ENCODE data around the gene PPFIA4.
A peak's percentile ranks its signal among the peaks of the same experiment; 100 is the strongest.

Gene PPFIA4

DNA sequence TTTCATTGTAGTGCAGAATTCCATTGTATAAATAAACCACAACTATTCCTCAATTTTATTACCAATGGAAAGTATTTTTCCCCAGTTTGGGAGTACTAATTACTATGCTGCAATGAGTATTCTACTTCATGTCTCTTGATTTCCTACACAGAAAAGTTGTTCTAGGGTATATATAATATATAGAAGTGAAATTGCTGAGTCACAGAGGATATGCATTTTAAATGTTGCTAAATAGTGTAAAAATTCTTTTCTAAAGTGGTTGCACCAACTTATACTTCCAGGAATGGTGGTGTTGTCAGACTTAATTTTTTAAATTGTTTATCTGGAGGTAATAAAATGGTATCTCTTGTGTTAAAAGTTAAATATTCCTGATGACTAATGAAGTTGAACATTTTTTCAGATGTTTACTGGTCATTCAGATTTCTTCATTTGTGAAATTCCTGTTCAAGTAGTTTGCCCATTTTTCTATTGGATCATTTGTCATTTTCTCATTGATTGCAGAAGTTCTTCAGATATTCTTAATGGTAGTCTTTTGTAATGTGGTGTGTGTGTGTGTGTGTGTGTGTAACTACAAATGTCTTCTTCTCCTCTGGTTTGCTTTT is 78.6 kb downstream of the PPFIA4 start:
- no peak for DNase-seq

DNA sequence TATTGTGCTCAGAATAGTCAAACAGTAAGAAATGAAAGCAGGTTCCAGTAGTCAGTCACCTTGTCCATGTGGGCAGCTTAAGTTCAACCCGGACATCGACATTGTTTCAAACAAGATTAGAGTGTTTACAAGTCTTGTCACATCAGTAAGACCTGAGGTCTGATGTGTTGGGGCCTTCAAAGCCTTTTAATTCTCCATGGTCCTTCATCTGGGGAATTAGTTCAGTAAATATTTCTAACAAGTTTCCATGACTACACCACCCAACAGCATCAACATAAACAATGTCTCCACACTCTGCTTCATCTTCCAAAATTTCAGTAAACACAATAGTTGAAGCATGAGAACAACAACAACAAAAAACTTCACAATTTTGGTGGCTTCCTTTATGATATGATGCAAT is 86.2 kb downstream of the PPFIA4 start:
- no peak for DNase-seq

DNA sequence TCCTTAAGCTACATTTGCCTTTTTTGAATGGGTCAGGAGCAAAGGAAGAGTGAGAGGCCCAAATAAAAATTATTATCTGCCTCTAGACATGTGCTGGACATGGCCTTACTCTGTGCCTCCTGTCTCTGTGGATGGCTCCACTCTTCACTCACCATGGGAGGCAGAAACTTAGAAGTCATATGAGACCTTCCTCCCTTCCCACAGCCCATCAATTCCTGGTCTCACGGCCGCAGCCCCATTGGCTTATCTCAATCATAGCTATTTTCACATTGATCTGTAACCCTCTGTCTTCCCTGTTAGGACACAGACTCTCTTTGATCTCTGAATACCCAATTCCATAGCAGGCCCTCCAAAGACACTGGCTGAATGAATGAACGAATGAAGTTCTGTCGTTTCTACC is 87.0 kb downstream of the PPFIA4 start:
- DNase-seq = no peak

GRCh38 chr1:203114202-203114601 is 87.9 kb downstream of the PPFIA4 start:
- no peak for DNase-seq

- DNase-seq = no peak
These were observed 90.0 kb downstream of the PPFIA4 start for GRCh38 chr1:203116091-203116820.

DNA sequence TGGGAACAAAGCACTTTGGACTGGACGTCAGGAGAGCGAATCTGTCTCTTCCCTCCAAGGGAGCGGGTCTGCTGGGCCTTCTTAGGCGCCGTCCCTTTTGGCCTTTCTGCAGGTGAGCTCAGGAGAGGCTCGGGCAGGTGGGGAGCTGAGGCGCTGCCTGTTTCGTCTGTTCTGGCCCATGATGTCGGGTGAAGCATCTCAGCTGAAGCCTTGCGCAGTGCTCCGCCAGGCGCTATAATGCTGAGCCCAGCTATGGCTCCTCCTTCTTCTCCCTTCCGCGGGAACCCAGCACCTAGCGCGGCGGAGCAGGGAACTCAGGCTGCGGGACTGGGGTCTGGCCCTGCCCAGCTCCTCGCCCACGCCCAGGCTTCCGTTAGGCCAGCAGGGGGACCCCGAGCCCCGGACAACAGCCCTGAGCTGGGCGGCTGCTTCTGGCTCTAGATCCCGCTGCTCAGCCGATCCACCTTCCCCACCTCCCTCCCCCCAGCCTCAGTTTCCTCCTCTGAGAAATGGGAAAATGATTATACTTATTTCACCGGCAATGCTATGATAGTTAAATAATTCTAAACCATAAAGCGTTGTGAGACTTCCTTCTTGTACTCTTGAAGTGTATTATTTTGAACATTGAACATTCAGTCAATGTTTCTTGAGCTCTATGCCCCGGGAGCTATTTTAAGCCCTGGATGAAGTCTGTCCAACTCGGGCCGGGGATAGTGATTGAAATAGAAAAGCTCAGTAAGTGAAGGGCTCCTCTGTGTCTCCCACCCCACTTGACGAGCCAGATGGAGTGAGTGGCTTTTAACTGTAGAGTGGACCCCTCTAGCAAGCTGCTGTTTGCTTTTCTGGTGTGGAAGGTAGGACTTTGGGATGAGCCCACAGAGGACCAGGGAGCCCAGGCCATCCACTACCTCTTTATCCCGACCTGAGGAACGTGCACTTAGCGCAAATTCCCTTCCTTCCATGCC is 91.6 kb downstream of the PPFIA4 start:
- DNase-seq = peak; percentile 65

- DNase-seq = no peak
These were observed 94.2 kb downstream of the PPFIA4 start for GRCh38 chr1:203120325-203121153.

- no peak for DNase-seq
These were observed 95.1 kb downstream of the PPFIA4 start for GRCh38 chr1:203121186-203122015.

DNA sequence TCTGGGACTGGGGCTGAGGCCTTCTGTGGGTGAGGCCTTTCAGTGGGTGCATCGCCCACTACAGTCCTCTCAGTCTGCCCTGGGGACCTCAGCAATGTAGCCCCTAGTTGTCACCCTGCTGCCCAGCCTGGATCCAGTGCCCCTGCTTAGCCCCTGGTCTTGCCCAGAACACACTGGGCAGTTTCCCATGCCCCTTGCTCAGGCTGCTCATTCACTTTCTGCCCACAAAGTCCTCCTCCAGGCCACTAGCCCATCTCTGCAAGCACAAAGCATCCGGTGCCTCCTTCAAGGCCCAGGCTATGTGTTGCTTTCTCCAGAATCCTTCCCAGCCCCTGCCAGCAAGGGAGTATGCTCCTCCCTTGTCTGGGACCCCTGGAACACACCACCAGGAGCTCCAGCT is 95.9 kb downstream of the PPFIA4 start:
- DNase-seq = no peak

DNA sequence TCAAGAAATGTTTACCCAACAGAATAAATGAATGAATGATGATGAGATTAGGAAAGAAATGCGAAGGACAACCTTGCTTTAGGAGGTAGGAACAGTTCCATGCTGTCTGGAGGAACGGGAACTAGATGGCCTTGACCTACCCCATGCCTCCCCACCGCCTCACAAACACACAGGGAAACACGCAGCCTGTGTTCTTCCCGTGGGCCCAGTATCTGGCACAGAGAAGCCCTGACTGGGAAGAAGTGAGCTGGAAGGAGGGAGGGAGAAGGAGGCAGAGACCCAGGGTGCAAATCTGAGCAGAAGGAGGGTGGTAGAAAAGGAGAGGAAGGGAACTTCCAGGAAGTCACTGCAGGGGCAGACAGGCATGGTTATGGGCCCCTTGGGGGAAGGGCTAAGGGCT is 97.7 kb downstream of the PPFIA4 start:
- no peak for DNase-seq

GRCh38 chr1:203124546-203125317 is 98.4 kb downstream of the PPFIA4 start:
- DNase-seq = no peak

DNA sequence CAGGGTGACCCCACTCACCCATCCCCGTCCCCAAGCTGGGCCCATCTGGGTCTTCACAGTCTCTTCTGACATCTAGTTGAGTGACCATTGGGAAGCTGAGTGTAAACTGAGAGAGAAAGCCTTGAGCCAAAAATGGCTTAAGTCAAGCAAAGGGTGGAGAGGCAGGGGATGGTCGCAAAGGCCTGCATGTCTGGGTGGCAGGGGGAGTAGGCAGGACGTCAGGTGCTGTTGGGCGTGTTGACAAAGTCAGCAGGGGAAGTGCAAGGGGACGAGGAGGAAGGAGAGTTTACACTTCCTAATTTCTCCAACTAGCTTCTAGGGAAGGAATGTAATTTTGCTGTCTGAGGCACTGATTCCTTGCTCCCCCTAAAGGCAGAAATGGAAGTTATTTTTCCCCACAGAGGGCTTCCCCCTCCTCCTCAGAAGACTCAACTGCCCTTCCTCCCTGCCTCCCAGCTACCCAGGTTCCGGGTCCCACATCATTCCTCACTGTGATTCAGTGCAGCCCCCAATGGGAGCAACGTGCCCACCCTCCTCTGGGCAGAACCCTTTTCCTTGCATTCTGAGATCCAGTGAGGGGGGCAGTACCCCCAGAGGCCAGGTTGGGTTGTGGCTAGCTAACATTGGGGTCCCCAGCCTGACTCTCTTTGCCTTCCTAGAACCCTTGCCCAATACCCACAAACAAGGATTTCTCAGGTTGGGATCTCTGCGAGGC is 100.0 kb downstream of the PPFIA4 start:
- peak; percentile 50 for DNase-seq

DNA sequence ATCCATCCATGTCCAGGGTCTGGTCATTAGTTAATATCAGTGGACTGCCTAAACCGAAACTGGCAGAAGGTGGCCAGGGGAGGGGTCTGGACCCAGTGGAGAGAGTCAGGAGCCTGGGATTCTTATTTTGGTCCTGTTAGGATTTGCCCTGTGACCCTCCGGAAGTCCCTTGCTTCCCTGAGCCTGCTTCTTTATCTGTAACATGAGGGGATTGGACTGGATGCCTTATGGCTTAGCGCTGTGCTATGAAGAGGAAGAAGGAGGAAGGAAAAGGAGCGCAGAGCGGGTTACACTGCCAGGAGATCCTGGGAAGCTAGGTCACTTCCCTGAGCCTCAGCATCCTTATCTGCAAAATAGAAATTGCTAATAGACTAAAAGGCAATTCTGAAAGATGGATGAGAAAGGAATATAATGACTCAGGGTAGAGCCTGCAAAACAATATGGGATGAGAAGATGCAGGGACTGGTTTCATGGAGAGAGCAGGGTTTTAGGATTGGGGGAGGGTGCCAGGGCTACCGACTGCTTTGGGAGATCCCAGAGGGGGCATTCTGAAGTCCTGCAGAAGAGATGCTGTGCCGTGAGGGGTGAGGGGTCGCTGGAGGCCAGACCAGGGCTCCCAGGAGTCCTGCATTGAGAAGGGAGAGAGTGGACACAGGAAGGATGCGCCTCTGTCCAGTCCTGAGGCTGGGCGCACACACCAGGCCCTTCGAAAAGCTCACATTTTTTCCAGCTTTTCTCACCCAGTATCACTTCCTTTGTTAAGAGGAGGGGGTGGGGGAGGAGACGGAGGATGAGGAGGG is 100.8 kb downstream of the PPFIA4 start:
- no peak for DNase-seq

DNA sequence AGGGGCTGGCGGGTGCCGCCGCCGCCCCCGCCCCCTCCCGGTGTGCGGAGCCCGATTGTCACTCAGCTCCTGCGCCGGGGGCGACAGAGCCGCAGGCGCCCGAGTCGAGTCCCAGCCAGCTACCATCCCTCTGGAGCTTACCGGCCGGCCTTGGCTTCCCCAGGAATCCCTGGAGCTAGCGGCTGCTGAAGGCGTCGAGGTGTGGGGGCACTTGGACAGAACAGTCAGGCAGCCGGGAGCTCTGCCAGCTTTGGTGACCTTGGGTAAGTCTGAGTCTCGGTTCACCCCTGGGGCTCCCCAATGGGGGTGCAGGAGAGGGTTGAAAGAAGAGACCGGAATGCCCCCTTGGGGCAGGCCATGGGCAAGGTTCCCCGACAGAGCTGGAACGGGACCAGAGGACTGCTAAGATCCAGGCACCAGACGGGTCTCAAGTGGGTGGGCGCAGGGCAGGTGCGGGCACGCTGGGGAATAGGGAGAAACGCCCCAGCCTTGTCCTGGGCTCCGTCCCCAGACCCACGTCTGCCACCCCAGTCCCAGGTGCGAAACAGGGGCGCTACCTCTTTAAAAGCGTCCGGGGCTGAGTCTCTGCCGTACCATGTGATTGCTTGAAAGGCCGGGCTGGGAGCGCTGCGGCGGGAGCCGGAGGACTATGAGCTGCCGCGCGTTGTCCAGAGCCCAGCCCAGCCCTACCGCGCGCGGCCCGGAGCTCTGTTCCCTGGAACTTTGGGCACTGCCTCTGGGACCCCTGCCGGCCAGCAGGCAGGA is 101.6 kb downstream of the PPFIA4 start, which contains the start of gene ADORA1:
ADORA1 (plus strand) TSS at position 61 of the 765 bp plus-strand sequence. CDS start 1,116 bp downstream, outside the sequence.
- DNase-seq = peak; percentile 16

DNA sequence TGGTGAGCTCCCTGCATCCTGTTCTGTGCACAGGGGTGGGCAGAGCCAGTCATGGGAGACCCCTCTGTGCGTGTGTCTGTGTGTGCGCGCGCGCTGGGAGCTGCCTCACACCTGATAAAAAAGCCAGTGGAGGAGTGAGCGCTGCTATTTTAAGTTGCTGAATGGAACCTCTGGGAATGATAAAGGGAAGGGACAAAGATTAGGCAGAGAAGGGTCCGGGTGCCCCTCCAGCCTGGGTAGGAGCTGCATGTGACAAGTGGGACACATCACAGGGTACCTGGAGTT is 102.1 kb downstream of the PPFIA4 start:
- DNase-seq = no peak
